ENCODE results near the gene MYO1B. TPM values are rescaled to one million over a fixed set of nuclear protein-coding genes. Genes with fewer than 3 reads are reported as not detected.

MYO1B gene
- total and polyA plus RNA-seq, 2 experiments from 2014 or later, result 126 to 197 TPM

DNA sequence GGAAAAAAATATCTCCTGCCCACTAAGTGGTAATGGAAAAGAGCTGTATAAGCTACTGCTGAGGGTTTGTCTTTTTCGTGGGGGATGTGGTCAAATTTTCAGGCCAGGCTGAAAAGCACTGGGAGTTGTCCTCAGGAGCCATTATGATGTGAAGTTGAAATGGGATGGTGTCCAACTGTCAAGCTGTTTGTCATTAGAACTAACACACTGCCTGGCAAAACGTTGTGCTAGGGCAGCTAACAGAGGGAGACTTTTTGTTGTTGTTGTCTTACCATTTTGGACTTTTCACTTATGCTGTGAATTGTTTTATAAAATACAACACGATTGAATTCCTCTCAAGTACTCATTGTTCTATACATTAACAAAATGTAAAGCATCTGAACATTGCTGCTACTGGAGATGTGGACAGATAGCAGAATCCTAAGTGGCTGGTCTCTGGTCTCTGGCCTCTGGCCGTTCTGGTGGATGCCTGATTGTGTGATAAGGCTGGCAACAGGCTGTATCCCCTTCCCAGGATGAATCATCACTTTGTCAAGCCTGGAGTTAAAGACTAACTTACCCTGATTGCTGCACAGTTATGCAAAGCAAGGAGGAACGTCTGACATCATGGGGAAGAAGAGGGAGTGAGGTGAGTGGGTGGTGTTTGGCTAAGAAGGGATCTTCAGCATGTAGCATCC is 2.3 kb downstream of the MYO1B start:
- H3K9me3 ChIP-seq (ENCODE audit: low read depth), result no peaks in the 10 kb centered on the region
- no peaks in the 10 kb centered on the region for H3K9me2 ChIP-seq (ENCODE audit: insufficient read depth)
- H3K4me3 ChIP-seq, result peak overlapping the region; percentile 94
- DNase-seq, result peak; percentile 95
- peak overlapping the region; percentile 75 for H2AFZ ChIP-seq
- peaks cover 45% of the 10 kb centered on the region for H3K4me1 ChIP-seq (ENCODE audit: insufficient read depth)
- H3K79me2 ChIP-seq (ENCODE audit: insufficient read depth), result peaks cover 70% of the 10 kb centered on the region
- no peaks in the 10 kb centered on the region for H3K27me3 ChIP-seq (replicated peaks; ENCODE audit: insufficient read depth)
- 1% methylated on average over 5 of the region's 5 CpGs for WGBS, 2 experiments (ENCODE audit: low coverage in 1 of 2, low lambda C conversion rate in 2 of 2, missing lambda C conversion rate in 2 of 2)
- peak overlapping the region; percentile 87 for H3K27ac ChIP-seq
- peak overlapping the region; percentile 84 for H3K9ac ChIP-seq
- H3F3A ChIP-seq (ENCODE audit: insufficient read depth), result peaks cover 75% of the 10 kb centered on the region
- H4K20me1 ChIP-seq (ENCODE audit: insufficient read depth), result peaks cover 18% of the 10 kb centered on the region
- in situ Hi-C loops (cut with MboI), result no loop called here
- peak overlapping the region; percentile 96 for H3K4me2 ChIP-seq (ENCODE audit: unreplicated experiment)
- 0 out of 2 replicates have a peak, but pooled peaks cover 3% of the 10 kb centered on the region for H3K36me3 ChIP-seq (ENCODE audit: low read depth)
- no peak for TF ChIP-seq EZH2 (IDR thresholded peaks at IDR 0.05; ENCODE audit: insufficient read depth, poor library complexity, severe bottlenecking)
- no peak for TF ChIP-seq EZH2phosphoT487 (IDR thresholded peaks at IDR 0.05; ENCODE audit: insufficient read depth, low read depth)

DNA sequence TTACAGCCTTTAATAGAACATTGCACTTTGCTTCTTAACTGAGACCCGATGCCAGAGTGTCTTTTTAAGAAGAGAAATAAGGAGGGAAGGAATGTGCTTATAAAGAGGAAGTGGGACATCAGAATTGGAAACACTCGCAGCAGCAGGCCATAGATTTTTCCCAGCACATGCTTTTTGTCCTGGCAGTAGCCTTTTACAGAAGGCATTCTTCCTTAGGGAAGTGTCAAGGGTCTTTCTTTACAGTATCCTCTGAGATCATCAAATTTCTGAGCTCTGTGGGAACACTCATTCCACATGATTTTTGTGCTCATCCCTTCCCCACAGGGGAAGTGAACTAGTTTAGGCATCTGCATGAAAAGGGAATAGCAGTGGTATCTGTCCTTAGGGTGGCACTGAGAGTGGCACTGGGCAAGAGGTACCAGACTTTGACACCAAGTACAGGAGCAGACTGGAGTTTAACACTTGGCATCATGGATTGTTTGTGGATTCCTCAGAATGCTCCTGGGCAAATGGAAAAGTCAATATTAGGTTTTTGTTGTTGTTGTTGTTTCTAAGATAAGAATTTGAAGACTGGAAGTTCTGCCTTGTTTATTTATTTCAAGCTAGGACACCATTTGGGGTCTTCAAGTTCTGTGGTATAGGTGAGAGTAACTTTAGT is 4.1 kb downstream of the MYO1B start:
- H3F3A ChIP-seq (ENCODE audit: insufficient read depth), result peaks cover 61% of the 10 kb centered on the region
- H3K9ac ChIP-seq, result peak overlapping the region; percentile 14; the same call in 1 of the 2 replicates
- no peak overlapping the region for H2AFZ ChIP-seq
- H3K9me2 ChIP-seq (ENCODE audit: insufficient read depth), result no peaks in the 10 kb centered on the region
- 6 to 8% methylated on average over 2 of the region's 2 CpGs for WGBS, 2 experiments (ENCODE audit: low coverage in 1 of 2, low lambda C conversion rate in 2 of 2, missing lambda C conversion rate in 2 of 2)
- H3K4me1 ChIP-seq (ENCODE audit: insufficient read depth), result peaks cover 56% of the 10 kb centered on the region
- peak overlapping the region; percentile 19; the same call in 1 of the 2 replicates for H3K4me3 ChIP-seq
- peaks cover 88% of the 10 kb centered on the region for H3K79me2 ChIP-seq (ENCODE audit: insufficient read depth)
- peak; percentile 46 for DNase-seq
- no peak for TF ChIP-seq EZH2 (IDR thresholded peaks at IDR 0.05; ENCODE audit: insufficient read depth, poor library complexity, severe bottlenecking)
- no peaks in the 10 kb centered on the region for H3K27me3 ChIP-seq (replicated peaks; ENCODE audit: insufficient read depth)
- peak overlapping the region; percentile 96 for H3K4me2 ChIP-seq (ENCODE audit: unreplicated experiment)
- in situ Hi-C loops (cut with MboI), result no loop called here
- no peaks in the 10 kb centered on the region for H3K9me3 ChIP-seq (ENCODE audit: low read depth)
- peaks cover 30% of the 10 kb centered on the region for H4K20me1 ChIP-seq (ENCODE audit: insufficient read depth)
- H3K36me3 ChIP-seq (ENCODE audit: low read depth), result 0 out of 2 replicates have a peak, but pooled peaks cover 3% of the 10 kb centered on the region
- H3K27ac ChIP-seq, result peak overlapping the region; percentile 87

DNA sequence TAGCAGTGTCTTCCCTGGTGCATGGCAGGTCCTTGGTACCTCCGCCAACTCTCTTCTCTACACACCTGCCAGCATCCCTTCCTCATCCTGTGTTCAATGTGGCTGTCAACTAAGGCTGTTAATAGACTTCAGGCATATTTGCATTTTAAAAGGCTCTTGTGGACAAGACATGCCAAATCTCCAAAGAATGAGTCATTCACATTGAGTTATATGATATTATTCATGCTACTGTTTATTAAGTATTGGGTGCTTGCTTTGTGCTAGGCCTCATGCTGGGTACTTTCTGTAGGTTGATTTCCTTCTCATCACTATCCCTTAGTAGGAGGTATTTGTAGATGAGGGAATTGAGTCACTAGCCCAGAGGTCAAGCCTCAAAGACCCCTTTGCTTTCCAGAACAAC is 5.2 kb downstream of the MYO1B start:
- H3F3A ChIP-seq (ENCODE audit: insufficient read depth), result peaks cover 55% of the 10 kb centered on the region
- in situ Hi-C loops (cut with MboI), result no loop called here
- H4K20me1 ChIP-seq (ENCODE audit: insufficient read depth), result peaks cover 33% of the 10 kb centered on the region
- no peak overlapping the region for H2AFZ ChIP-seq
- peak; percentile 48 for DNase-seq
- H3K27ac ChIP-seq, result no peak overlapping the region
- no peaks in the 10 kb centered on the region for H3K9me3 ChIP-seq (ENCODE audit: low read depth)
- peaks cover 62% of the 10 kb centered on the region for H3K4me1 ChIP-seq (ENCODE audit: insufficient read depth)
- peak overlapping the region; percentile 59 for H3K4me2 ChIP-seq (ENCODE audit: unreplicated experiment)
- WGBS, 2 experiments (ENCODE audit: low coverage in 1 of 2, low lambda C conversion rate in 2 of 2, missing lambda C conversion rate in 2 of 2), result 100% methylated on average over 1 of the region's 1 CpG
- H3K4me3 ChIP-seq, result no peak overlapping the region
- TF ChIP-seq EZH2phosphoT487 (IDR thresholded peaks at IDR 0.05; ENCODE audit: insufficient read depth, low read depth) (no peak), EZH2 (IDR thresholded peaks at IDR 0.05; ENCODE audit: insufficient read depth, poor library complexity, severe bottlenecking) (no peak)
- no peaks in the 10 kb centered on the region for H3K27me3 ChIP-seq (replicated peaks; ENCODE audit: insufficient read depth)
- H3K9ac ChIP-seq, result no peak overlapping the region
- H3K79me2 ChIP-seq (ENCODE audit: insufficient read depth), result peaks cover 99% of the 10 kb centered on the region
- H3K36me3 ChIP-seq (ENCODE audit: low read depth), result 0 out of 2 replicates have a peak, but pooled peaks cover 3% of the 10 kb centered on the region
- no peaks in the 10 kb centered on the region for H3K9me2 ChIP-seq (ENCODE audit: insufficient read depth)

DNA sequence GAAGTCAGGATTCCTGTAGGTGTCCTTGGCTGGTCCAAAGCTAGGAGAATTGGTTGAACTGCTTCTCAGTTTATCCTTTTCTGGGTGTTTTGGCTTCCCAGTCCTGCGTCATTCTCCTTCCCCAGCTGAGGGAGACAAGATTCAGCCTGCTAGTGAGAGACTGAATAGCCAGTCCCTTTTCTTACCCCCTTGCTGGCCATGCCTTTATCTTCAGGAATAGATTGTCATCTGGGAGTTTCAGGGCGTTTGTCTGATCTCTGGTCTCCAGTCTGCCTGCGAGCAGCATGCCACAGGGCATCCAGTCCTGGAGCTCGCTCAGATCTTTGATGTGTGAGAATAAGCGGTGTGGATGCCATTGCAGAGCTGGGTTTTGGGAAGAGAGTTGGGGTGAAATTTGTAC is 5.8 kb downstream of the MYO1B start:
- 89 to 98% methylated on average over 5 of the region's 5 CpGs for WGBS, 2 experiments (ENCODE audit: low coverage in 1 of 2, low lambda C conversion rate in 2 of 2, missing lambda C conversion rate in 2 of 2)
- H2AFZ ChIP-seq, result no peak overlapping the region
- peaks cover 37% of the 10 kb centered on the region for H4K20me1 ChIP-seq (ENCODE audit: insufficient read depth)
- H3K4me1 ChIP-seq (ENCODE audit: insufficient read depth), result peaks cover 68% of the 10 kb centered on the region
- H3K27ac ChIP-seq, result no peak overlapping the region
- H3F3A ChIP-seq (ENCODE audit: insufficient read depth), result peaks cover 57% of the 10 kb centered on the region
- no peaks in the 10 kb centered on the region for H3K27me3 ChIP-seq (replicated peaks; ENCODE audit: insufficient read depth)
- peak overlapping the region; percentile 59 for H3K4me2 ChIP-seq (ENCODE audit: unreplicated experiment)
- TF ChIP-seq EZH2phosphoT487 (IDR thresholded peaks at IDR 0.05; ENCODE audit: insufficient read depth, low read depth) (no peak), EZH2 (IDR thresholded peaks at IDR 0.05; ENCODE audit: insufficient read depth, poor library complexity, severe bottlenecking) (no peak)
- no peaks in the 10 kb centered on the region for H3K9me3 ChIP-seq (ENCODE audit: low read depth)
- H3K9me2 ChIP-seq (ENCODE audit: insufficient read depth), result no peaks in the 10 kb centered on the region
- peaks cover 100% of the 10 kb centered on the region for H3K79me2 ChIP-seq (ENCODE audit: insufficient read depth)
- DNase-seq, result no peak
- in situ Hi-C loops (cut with MboI), result no loop called here
- 0 out of 2 replicates have a peak, but pooled peaks cover 3% of the 10 kb centered on the region for H3K36me3 ChIP-seq (ENCODE audit: low read depth)
- no peak overlapping the region for H3K4me3 ChIP-seq
- H3K9ac ChIP-seq, result no peak overlapping the region

All from GM23248 (cell line).